Stomach (tissue), 4 donors: Measurements from ENCODE around the gene BCAS3.

Experiments used
- CTCF ChIP-seq, 7 experiments: fragments of 450-650 bp in 4 of 7; fragments of 200-600 bp in 3 of 7; sonication (generic) in 3 of 7; IDR thresholded peaks; one replicate each; pipeline ENCODE4 v1.5.1; 2016 to 2019; ENCODE audit warnings: antibody characterized with exemption in 7 of 7, control low read depth in 2 of 7, mild to moderate bottlenecking in 1 of 7
- POLR2A ChIP-seq, 4 donors: fragments of 450-650 bp; IDR thresholded peaks; one replicate each; pipeline ENCODE4 v1.6.1; 2016; ENCODE audit warnings: antibody characterized with exemption in 4 of 4, control low read depth in 2 of 4, mild to moderate bottlenecking in 1 of 4, moderate library complexity in 1 of 4
- POLR2AphosphoS5 ChIP-seq, 3 donors: sonication (generic); formaldehyde crosslinking; IDR thresholded peaks; one replicate each; pipeline ENCODE4 v1.6.1; 2016; ENCODE audit warnings: antibody characterized with exemption in 3 of 3

- TF ChIP-seq CTCF (IDR thresholded peaks at IDR 0.05), result no peak
- TF ChIP-seq POLR2AphosphoS5 (IDR thresholded peaks at IDR 0.05), result no peak
- TF ChIP-seq POLR2A (IDR thresholded peaks at IDR 0.05), result no peak
Measured at GRCh38 chr17:61152898-61153297, 475.2 kb downstream of the BCAS3 start.
